OCI-LY3 (cell line): Measurements from ENCODE around the gene KRTAP26-1.

ENCODE experiments used
- CTCF ChIP-seq: fragments of 200-600, 300-600 bp; sonication (generic); IDR thresholded peaks from 2 replicates; pipeline ENCODE4 v1.5.1; 2014; ENCODE audit warnings: antibody characterized with exemption, low read length, low read depth
- EZH2phosphoT487 ChIP-seq: fragments of 200-600 bp; shearing (Covaris generic); IDR thresholded peaks from 2 replicates; pipeline ENCODE4 v1.6.1; 2018; ENCODE audit warnings: antibody characterized with exemption, mixed run types, low read depth

- TF ChIP-seq CTCF (no peak), EZH2phosphoT487 (no peak)
These were observed 9.2 kb upstream of the KRTAP26-1 start for GRCh38 chr21:30329203-30329875.
